ENCODE measurements around the gene CSK. TPM values are rescaled to one million over a fixed set of nuclear protein-coding genes. Genes with fewer than 3 reads are reported as not detected.
"Not testable (repeated sequence)": the region's sequence is repeated elsewhere in the genome, so short reads cannot be mapped to it uniquely, and the experiment has no call there.

Gene CSK
- total RNA-seq, 2 experiments from 2014 or later = 114 to 118 TPM

DNA sequence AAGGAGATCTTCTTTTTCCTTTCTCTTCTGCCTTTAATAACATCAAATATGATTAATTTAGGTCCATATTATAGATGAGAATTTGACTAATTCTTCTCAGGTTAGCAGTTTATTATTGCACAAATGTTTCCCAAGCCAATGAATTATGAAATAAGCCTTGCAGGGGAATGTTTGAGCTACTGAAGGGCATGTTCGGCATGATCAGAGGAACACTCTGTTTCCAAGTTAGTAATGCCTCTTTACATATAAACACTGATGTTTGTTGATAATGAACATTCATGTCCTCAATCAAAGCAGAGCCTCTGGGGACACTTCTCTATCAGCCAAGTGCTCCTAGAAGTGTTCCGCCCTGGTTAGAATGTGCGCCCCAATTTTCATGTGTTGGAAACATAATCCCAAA is 46.6 kb upstream of the CSK start:
- peaks cover 3% of the 10 kb centered on the region for H3K9me3 Mint-ChIP-seq
- no peaks in the 10 kb centered on the region for H3K9me3 ChIP-seq (ENCODE audit: control insufficient read depth in 1 of 2, insufficient read depth in 1 of 2, low read length in 2 of 2)
- POLR2A ChIA-PET = interaction anchor here (0.7 kb wide), 1 partner anchor 360 kb away, joined by 4 read pairs; no protein-coding TSS in a partner anchor

DNA sequence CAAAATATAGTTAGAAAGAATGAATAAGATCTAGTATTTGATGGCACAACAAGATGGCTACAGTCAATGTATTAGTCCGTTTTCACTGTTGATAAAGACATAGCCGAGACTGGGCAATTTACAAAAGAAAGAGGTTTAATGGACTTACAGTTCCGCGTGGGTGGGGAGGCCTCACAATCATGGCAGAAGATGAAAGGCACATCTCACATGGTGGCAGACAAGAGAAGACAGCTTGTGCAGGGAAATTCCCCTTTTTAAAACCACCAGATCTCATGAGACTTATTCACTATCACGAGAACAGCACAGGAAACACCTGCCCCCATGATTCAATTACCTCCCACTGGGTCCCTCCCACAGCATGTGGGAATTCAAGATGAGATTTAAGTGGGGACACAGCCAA is 43.6 kb upstream of the CSK start:
- CTCF ChIA-PET; H3K9me3 ChIP-seq (ENCODE audit: control insufficient read depth in 1 of 2, insufficient read depth in 1 of 2, low read length in 2 of 2); H3K36me3 Mint-ChIP-seq (ENCODE audit: low read depth); H3K27ac ChIP-seq (ENCODE audit: low read depth in 1 of 2, low read length in 2 of 2); H3K4me1 Mint-ChIP-seq (ENCODE audit: low read depth); ATAC-seq (ENCODE audit: poor library complexity); H3K4me1 ChIP-seq (ENCODE audit: insufficient read depth, low read length); H3K4me3 ChIP-seq (ENCODE audit: low read length); H3K4me3 Mint-ChIP-seq; H3K36me3 ChIP-seq (ENCODE audit: insufficient read depth, low read length); H3K9me3 Mint-ChIP-seq; POLR2A ChIA-PET; H3K27ac Mint-ChIP-seq; H3K27me3 ChIP-seq (ENCODE audit: control insufficient read depth in 1 of 2, insufficient read depth in 2 of 2, low read length in 2 of 2); intact Hi-C loops (cut with DNase I, micrococcal nuclease): not testable (repeated sequence)
- DNase-seq = peak in 1 of 14 experiments; percentile 28
- peaks cover 24% of the 10 kb centered on the region for H3K27me3 Mint-ChIP-seq

More for the DNA sequence above, 46.6 kb upstream of the CSK start:
- CTCF ChIA-PET = no interaction called here
- H3K27me3 Mint-ChIP-seq = peaks cover 32% of the 10 kb centered on the region
- ATAC-seq (ENCODE audit: poor library complexity) (no peak), DNase-seq (no peak)
- intact Hi-C loops (cut with DNase I, micrococcal nuclease) = no loop called here
- no peak overlapping the region for H3K27ac Mint-ChIP-seq
- no peak overlapping the region for H3K4me3 Mint-ChIP-seq
- no peaks in the 10 kb centered on the region for H3K36me3 ChIP-seq (ENCODE audit: insufficient read depth, low read length)
- no peaks in the 10 kb centered on the region for H3K4me1 Mint-ChIP-seq (ENCODE audit: low read depth)
- H3K27me3 ChIP-seq (ENCODE audit: control insufficient read depth in 1 of 2, insufficient read depth in 2 of 2, low read length in 2 of 2) = peaks cover 9 to 16% of the 10 kb centered on the region in 2 experiments
- TF ChIP-seq, protein P1, sequence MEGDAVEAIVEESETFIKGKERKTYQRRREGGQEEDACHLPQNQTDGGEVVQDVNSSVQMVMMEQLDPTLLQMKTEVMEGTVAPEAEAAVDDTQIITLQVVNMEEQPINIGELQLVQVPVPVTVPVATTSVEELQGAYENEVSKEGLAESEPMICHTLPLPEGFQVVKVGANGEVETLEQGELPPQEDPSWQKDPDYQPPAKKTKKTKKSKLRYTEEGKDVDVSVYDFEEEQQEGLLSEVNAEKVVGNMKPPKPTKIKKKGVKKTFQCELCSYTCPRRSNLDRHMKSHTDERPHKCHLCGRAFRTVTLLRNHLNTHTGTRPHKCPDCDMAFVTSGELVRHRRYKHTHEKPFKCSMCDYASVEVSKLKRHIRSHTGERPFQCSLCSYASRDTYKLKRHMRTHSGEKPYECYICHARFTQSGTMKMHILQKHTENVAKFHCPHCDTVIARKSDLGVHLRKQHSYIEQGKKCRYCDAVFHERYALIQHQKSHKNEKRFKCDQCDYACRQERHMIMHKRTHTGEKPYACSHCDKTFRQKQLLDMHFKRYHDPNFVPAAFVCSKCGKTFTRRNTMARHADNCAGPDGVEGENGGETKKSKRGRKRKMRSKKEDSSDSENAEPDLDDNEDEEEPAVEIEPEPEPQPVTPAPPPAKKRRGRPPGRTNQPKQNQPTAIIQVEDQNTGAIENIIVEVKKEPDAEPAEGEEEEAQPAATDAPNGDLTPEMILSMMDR (IDR thresholded peaks at IDR 0.05) = no peak
- no peaks in the 10 kb centered on the region for H3K4me1 ChIP-seq (ENCODE audit: insufficient read depth, low read length)
- no peaks in the 10 kb centered on the region for H3K36me3 Mint-ChIP-seq (ENCODE audit: low read depth)
- H3K4me3 ChIP-seq (ENCODE audit: low read length) = no peak overlapping the region
- H3K27ac ChIP-seq (ENCODE audit: low read depth in 1 of 2, low read length in 2 of 2) = no peak overlapping the region

DNA sequence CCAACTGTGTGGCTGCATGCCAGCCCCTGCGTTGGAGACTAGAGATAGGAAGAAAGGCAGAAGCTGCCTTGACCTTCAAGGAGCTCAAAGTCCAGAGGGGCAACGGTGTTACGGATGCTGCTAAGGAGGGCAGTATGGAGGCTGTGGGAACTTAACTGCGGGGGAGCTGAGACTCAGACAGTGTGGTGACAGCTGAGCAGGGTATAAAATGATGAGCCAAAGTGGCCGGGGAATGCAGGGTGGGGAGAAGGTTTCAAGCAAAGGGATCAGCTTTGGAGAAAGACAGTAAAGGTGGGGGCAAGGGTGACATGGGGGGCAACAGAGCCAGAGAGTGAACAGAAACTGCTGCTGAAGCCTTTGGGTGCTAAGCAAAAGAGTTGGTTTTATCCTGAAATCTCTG is 39.5 kb upstream of the CSK start:
- peaks cover 3% of the 10 kb centered on the region for H3K9me3 Mint-ChIP-seq
- Histone ChIP-seq H3K27ac (ENCODE audit: low read depth in 1 of 2, low read length in 2 of 2) (no peak overlapping the region), H3K9me3 (ENCODE audit: control insufficient read depth in 1 of 2, insufficient read depth in 1 of 2, low read length in 2 of 2) (peaks cover 3 to 8% of the 10 kb centered on the region in 2 experiments), H3K27me3 (ENCODE audit: control insufficient read depth in 1 of 2, insufficient read depth in 2 of 2, low read length in 2 of 2) (no peaks in the 10 kb centered on the region), H3K4me1 (ENCODE audit: insufficient read depth, low read length) (no peaks in the 10 kb centered on the region), H3K4me3 (ENCODE audit: low read length) (no peak overlapping the region), H3K36me3 (ENCODE audit: insufficient read depth, low read length) (no peaks in the 10 kb centered on the region)
- H3K4me3 Mint-ChIP-seq = no peak overlapping the region
- POLR2A ChIA-PET = no interaction called here
- intact Hi-C loops (cut with DNase I, micrococcal nuclease) = no loop called here
- CTCF ChIA-PET = no interaction called here
- TF ChIP-seq, protein P1 (IDR thresholded peaks at IDR 0.05) = no peak
- H3K27me3 Mint-ChIP-seq = peaks cover 10% of the 10 kb centered on the region
- DNase-seq = no peak
- H3K36me3 Mint-ChIP-seq (ENCODE audit: low read depth) = no peaks in the 10 kb centered on the region
- H3K27ac Mint-ChIP-seq = no peak overlapping the region
- no peak for ATAC-seq (ENCODE audit: poor library complexity)
- H3K4me1 Mint-ChIP-seq (ENCODE audit: low read depth) = no peaks in the 10 kb centered on the region

DNA sequence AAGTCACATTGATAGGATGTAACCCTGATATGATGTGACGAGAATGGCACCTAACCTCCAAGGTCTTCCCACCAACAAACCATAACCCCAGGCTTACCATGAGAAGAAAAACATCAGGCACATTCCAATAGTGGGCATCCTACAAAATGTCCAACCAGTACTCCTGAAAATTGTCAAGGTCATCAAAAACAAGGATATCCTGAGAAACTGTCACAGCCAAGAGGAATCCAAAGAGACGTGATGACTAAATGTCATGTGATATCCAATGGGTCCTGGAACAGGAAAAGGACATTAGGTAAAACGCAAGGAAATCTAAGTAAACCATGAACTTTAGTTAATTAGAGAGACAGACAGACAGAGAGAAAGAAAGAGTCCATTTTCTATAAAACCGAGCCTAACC is 35.5 kb upstream of the CSK start:
- Mint-ChIP-seq H3K4me3 (no peak overlapping the region), H3K4me1 (ENCODE audit: low read depth) (no peaks in the 10 kb centered on the region), H3K27me3 (peaks cover 5% of the 10 kb centered on the region), H3K27ac (no peak overlapping the region), H3K9me3 (no peaks in the 10 kb centered on the region), H3K36me3 (ENCODE audit: low read depth) (no peaks in the 10 kb centered on the region)
- no peak for DNase-seq
- ATAC-seq (ENCODE audit: poor library complexity) = no peak
- intact Hi-C loops (cut with DNase I, micrococcal nuclease) = no loop called here
- no peak overlapping the region for H3K4me3 ChIP-seq (ENCODE audit: low read length)
- H3K36me3 ChIP-seq (ENCODE audit: insufficient read depth, low read length) = no peaks in the 10 kb centered on the region
- no peaks in the 10 kb centered on the region for H3K4me1 ChIP-seq (ENCODE audit: insufficient read depth, low read length)
- H3K27me3 ChIP-seq (ENCODE audit: control insufficient read depth in 1 of 2, insufficient read depth in 2 of 2, low read length in 2 of 2) = no peaks in the 10 kb centered on the region
- TF ChIP-seq, protein P1 (IDR thresholded peaks at IDR 0.05) = no peak
- ChIA-PET CTCF (no interaction called here), POLR2A (no interaction called here)
- H3K9me3 ChIP-seq (ENCODE audit: control insufficient read depth in 1 of 2, insufficient read depth in 1 of 2, low read length in 2 of 2) = peaks cover 3 to 8% of the 10 kb centered on the region in 2 experiments
- H3K27ac ChIP-seq (ENCODE audit: low read depth in 1 of 2, low read length in 2 of 2) = no peak overlapping the region

Measured in CD4-positive, alpha-beta T cell (primary cell).